MG63 (cell line): ENCODE results near the gene CYP39A1. TPM values are rescaled to one million over a fixed set of nuclear protein-coding genes. Genes with fewer than 3 reads are reported as not detected.

Experiments
- DNase-seq: peaks from one replicate; pipeline ENCODE4 v3.0.0-alpha.2; 2020
- H3K27me3 ChIP-seq: fragments of 250-450 bp; sonication (Bioruptor Pico); 2 replicates; pipeline ENCODE4 v1.5.1; 2020; ENCODE audit warnings: mild to moderate bottlenecking, moderate library complexity
- H3K36me3 ChIP-seq: fragments of 250-450 bp; sonication (Bioruptor Pico); 2 replicates; pipeline ENCODE4 v1.5.1; 2020; ENCODE audit warnings: mild to moderate bottlenecking, moderate library complexity
- H3K4me3 ChIP-seq: fragments of 250-450 bp; sonication (Bioruptor Pico); 2 replicates; pipeline ENCODE4 v1.5.1; 2020; ENCODE audit warnings: mild to moderate bottlenecking, moderate library complexity
- H3K9me3 ChIP-seq: fragments of 250-450 bp; sonication (Bioruptor Pico); 2 replicates; pipeline ENCODE4 v1.5.1; 2020; ENCODE audit warnings: mild to moderate bottlenecking, moderate library complexity
- total RNA-seq: library from RNA; depleted of rRNA; stranded (reverse); fragments of >200 nt; shearing (Covaris generic); gene quantifications from 2 replicates; pipeline ENCODE4 v1.2.3, GENCODE V29; 2014; ENCODE audit warnings: low replicate concordance; rRNA removed

CYP39A1 gene, protein sequence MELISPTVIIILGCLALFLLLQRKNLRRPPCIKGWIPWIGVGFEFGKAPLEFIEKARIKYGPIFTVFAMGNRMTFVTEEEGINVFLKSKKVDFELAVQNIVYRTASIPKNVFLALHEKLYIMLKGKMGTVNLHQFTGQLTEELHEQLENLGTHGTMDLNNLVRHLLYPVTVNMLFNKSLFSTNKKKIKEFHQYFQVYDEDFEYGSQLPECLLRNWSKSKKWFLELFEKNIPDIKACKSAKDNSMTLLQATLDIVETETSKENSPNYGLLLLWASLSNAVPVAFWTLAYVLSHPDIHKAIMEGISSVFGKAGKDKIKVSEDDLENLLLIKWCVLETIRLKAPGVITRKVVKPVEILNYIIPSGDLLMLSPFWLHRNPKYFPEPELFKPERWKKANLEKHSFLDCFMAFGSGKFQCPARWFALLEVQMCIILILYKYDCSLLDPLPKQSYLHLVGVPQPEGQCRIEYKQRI
- 0.10 TPM in 1 of 2 replicates, not detected in the other for total RNA-seq

DNA sequence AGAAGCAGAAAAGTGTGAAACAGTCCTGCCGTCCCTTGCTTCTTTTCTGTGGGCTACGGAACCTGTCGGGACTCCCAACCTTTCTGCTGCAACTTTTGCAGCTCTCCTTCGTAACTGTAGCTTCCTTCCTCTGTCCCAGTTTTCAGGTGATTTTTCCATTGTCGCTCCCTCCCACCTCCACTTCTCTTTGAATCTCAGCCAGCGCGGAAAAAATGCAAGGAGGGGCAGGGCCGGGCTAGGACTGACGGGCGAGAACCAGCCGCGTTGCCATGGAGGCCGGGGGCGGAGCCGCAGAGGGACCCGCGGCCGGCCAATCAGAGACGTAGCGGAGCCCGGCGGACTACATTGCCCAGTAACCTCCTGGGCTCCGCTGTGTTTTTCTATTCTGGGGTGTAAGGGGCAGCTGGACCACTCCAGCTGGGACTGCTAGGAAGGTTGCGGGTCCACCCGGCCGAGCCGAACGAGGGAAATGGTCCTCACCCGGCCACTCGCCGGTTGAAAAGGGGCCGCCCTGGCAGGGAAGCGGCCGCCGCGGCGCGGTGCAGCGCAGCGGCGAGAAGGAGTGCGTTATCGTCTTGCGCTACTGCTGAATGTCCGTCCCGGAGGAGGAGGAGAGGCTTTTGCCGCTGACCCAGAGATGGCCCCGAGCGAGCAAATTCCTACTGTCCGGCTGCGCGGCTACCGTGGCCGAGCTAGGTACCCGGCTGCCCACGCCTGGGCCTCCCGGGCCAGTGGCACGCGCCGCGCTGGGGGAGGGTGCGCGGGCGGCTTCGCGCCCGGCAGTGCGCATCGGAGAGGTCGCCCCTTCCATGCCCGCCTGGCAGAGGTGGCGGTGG, at the start of gene CYP39A1, which contains the start of gene SLC25A27:
Gene CYP39A1 (minus strand): TSS at position 216 of the 836 bp plus-strand sequence. CDS start 236 bp downstream, outside the sequence.
Gene SLC25A27 (plus strand): TSS at position 373 of the 836 bp plus-strand sequence. CDS start 218 bp downstream, at position 591.
- Histone ChIP-seq H3K27me3 (no peaks in the 10 kb centered on the region), H3K36me3 (no peaks in the 10 kb centered on the region), H3K9me3 (no peaks in the 10 kb centered on the region), H3K4me3 (peak within 1 kb of the TSS; percentile 86)
- DNase-seq, result peak; percentile 83

DNA sequence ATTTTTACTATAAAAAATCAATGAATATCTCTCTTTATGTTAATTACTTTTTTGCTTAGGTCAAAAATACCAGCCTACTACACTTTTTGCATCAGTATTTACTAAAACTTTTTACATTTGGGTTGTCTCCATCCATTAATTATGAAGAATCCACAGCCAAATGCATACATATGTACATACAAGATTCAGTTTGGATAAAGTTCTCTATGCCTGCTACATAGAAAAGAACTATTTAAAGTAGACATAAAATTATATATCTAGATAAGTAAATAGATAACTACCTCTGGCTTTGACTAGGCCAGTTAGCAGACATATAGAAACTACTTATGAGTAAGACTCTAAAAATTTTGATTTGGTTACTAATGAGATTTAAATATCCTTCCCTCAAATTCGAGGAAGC, 47.4 kb upstream of the CYP39A1 start:
- no peaks in the 10 kb centered on the region for H3K36me3 ChIP-seq
- peaks cover 5% of the 10 kb centered on the region; the same call in 1 of the 2 replicates for H3K27me3 ChIP-seq
- H3K9me3 ChIP-seq, result no peaks in the 10 kb centered on the region
- no peak overlapping the region for H3K4me3 ChIP-seq
- no peak for DNase-seq

GRCh38 chr6:46690911-46691451, 38.4 kb upstream of the CYP39A1 start:
- no peaks in the 10 kb centered on the region for H3K27me3 ChIP-seq
- DNase-seq, result no peak
- H3K9me3 ChIP-seq, result no peaks in the 10 kb centered on the region
- H3K4me3 ChIP-seq, result no peak overlapping the region
- no peaks in the 10 kb centered on the region for H3K36me3 ChIP-seq

DNA sequence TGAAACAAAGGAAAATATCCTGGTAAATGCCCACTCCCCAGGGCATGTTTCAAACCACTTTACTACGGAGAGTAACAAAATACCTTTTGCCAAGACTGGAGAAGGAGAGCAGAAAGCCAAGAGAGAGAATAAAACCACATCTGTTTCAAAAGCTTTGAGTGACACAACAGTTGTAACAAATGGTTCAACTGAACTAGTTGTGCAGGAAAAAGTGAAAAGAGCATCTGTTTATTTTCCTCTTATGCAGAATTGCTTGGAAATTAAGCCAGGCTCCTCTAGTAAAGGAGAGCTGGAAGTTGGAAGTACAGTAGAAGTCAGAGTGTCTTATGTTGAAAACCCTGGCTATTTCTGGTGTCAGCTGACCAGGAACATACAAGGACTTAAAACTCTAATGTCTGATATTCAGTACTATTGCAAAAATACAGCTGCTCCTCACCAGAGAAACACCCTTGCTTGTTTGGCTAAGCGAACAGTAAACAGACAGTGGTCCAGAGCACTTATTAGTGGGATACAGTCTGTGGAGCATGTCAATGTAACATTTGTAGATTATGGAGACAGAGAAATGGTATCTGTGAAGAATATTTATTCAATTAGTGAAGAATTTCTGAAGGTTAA, 37.6 kb upstream of the CYP39A1 start:
- no peak for DNase-seq

GRCh38 chr6:46689657-46690056, 37.0 kb upstream of the CYP39A1 start:
- Histone ChIP-seq H3K36me3 (no peaks in the 10 kb centered on the region), H3K4me3 (no peak overlapping the region), H3K27me3 (no peaks in the 10 kb centered on the region), H3K9me3 (no peaks in the 10 kb centered on the region)
- DNase-seq, result no peak

More for the DNA sequence above, 37.6 kb upstream of the CYP39A1 start:
- no peaks in the 10 kb centered on the region for H3K36me3 ChIP-seq
- H3K4me3 ChIP-seq, result no peak overlapping the region
- H3K9me3 ChIP-seq, result no peaks in the 10 kb centered on the region
- no peaks in the 10 kb centered on the region for H3K27me3 ChIP-seq

GRCh38 chr6:46688966-46689335, 36.3 kb upstream of the CYP39A1 start:
- H3K9me3 ChIP-seq, result no peaks in the 10 kb centered on the region
- H3K4me3 ChIP-seq, result no peak overlapping the region
- no peak for DNase-seq
- H3K27me3 ChIP-seq, result no peaks in the 10 kb centered on the region
- no peaks in the 10 kb centered on the region for H3K36me3 ChIP-seq

- Histone ChIP-seq H3K4me3 (no peak overlapping the region), H3K27me3 (no peaks in the 10 kb centered on the region), H3K36me3 (no peaks in the 10 kb centered on the region), H3K9me3 (no peaks in the 10 kb centered on the region)
- no peak for DNase-seq
These were observed 35.7 kb upstream of the CYP39A1 start for GRCh38 chr6:46688117-46688965.

DNA sequence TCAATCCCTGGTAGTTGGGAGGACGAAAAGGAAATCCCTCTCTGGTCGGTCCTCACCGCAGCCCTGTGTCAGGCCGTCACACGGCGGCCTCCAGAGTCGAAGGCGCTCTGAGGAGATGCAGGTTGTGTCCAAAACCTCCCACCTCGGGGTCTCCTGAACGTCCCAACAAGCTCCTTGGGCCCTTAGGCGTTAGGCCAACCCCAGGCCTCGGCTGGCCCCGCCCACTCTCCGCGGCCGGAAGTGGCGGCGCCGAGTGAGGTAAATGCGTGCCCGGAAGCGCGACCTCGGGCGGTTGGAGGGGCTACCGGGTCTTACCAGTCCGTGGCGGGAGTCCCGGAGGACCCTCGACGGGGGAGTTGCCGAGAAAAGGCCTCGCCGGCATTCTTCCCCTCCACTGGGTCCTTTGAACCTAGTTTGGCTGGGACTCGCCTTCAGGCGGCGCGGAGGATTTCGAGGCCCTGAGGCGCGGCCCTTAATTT, 35.0 kb upstream of the CYP39A1 start, which contains the start of gene TDRD6:
Gene TDRD6 (plus strand): TSS at position 267 of the 479 bp plus-strand sequence. CDS start 244 bp downstream, outside the sequence.
- no peak within 1 kb of the TSS for H3K4me3 ChIP-seq
- no peaks in the 10 kb centered on the region for H3K9me3 ChIP-seq
- DNase-seq, result no peak
- no peaks in the 10 kb centered on the region for H3K36me3 ChIP-seq
- no peaks in the 10 kb centered on the region for H3K27me3 ChIP-seq

DNA sequence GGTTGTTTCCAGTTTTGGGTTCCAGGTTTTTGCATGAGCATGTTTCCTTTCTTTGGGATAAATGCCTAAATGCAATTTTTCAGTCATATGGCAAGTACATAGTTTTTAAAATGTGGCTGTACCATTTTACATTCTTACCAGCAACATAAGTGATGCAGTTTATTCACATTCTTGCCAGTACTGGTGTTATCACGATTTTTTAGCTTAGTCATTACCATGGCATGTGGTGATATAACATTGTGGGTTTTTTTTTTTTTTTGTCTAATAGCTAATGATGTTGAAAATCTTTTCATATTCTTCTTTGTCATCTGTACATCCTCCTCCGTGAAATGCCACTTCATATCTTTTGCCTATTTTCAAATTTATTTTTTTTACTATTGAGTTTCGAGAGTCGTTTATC, 32.2 kb upstream of the CYP39A1 start:
- Histone ChIP-seq H3K27me3 (no peaks in the 10 kb centered on the region), H3K4me3 (no peak overlapping the region), H3K9me3 (no peaks in the 10 kb centered on the region), H3K36me3 (no peaks in the 10 kb centered on the region)
- DNase-seq, result no peak

- H3K4me3 ChIP-seq, result no peak overlapping the region
- DNase-seq, result no peak
- no peaks in the 10 kb centered on the region for H3K27me3 ChIP-seq
- no peaks in the 10 kb centered on the region for H3K9me3 ChIP-seq
- H3K36me3 ChIP-seq, result no peaks in the 10 kb centered on the region
These were observed 24.7 kb upstream of the CYP39A1 start for GRCh38 chr6:46677314-46677654.

DNA sequence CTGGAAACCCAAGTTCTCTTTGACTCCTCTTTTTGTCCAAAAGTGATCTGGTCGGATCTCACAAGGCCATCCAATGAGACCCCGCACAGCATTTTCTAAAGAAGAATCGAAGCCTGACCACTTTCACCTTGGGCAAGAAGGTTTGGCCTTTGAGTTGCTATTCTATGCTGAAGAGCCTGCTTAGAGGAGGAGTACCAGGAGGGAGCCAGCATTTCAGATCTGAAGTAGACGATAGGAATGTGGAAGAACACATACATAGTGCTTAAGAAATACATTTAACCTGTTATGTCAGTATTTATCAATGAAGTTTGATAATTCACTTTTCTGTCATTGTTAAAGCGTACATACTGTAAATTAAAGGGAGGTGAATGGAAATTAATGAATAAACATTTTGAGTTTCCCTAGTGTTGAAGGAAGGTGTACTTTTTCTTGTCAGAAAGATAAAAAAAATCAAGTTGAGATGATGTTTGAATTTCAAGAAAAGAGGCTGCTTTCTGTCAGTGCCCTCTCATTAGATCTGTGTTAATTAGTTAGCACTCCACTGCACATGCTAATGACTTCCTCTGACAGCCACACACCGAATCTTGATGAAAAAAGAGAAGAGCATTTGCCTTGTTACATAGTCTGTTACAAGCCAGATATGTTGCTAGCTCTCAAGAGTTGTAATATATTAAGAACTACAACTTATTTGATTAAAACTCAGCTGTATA, 24.1 kb upstream of the CYP39A1 start:
- Histone ChIP-seq H3K4me3 (no peak overlapping the region), H3K27me3 (no peaks in the 10 kb centered on the region)

GRCh38 chr6:46674410-46674809, 21.8 kb upstream of the CYP39A1 start:
- H3K36me3 ChIP-seq, result no peaks in the 10 kb centered on the region
- DNase-seq, result no peak
- H3K4me3 ChIP-seq, result no peak overlapping the region
- no peaks in the 10 kb centered on the region for H3K9me3 ChIP-seq
- no peaks in the 10 kb centered on the region for H3K27me3 ChIP-seq

More for the DNA sequence above, 24.1 kb upstream of the CYP39A1 start:
- no peak for DNase-seq
- no peaks in the 10 kb centered on the region for H3K36me3 ChIP-seq
- no peaks in the 10 kb centered on the region for H3K9me3 ChIP-seq

- no peaks in the 10 kb centered on the region for H3K36me3 ChIP-seq
- H3K4me3 ChIP-seq, result no peak overlapping the region
- no peaks in the 10 kb centered on the region for H3K9me3 ChIP-seq
- no peak for DNase-seq
- H3K27me3 ChIP-seq, result no peaks in the 10 kb centered on the region
These were observed 14.8 kb upstream of the CYP39A1 start for GRCh38 chr6:46667377-46667776.

GRCh38 chr6:46661483-46661882, 8.9 kb upstream of the CYP39A1 start:
- Histone ChIP-seq H3K4me3 (no peak overlapping the region), H3K27me3 (no peaks in the 10 kb centered on the region), H3K36me3 (no peaks in the 10 kb centered on the region), H3K9me3 (no peaks in the 10 kb centered on the region)
- DNase-seq, result no peak

DNA sequence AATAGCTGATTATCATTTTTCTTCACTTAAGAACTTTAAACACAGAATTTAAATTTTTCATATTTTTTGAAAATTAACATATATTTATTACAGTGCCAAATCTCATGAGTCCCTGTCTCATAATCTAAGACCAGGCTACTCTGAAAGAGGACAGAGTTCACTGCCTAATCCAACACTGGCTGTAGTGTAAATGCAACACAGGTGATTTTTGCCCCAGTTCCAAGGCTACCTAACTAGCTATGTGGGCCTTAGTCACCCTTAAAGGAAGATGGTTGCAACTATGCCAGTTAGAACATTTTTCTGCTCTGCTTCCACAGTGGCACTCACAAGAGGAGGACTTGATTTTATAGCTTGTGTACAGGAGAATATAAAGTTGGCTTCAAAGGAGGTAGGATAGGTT, 5.0 kb upstream of the CYP39A1 start:
- H3K27me3 ChIP-seq, result no peaks in the 10 kb centered on the region

More for the DNA sequence above, 5.0 kb upstream of the CYP39A1 start:
- Histone ChIP-seq H3K4me3 (no peak overlapping the region), H3K36me3 (no peaks in the 10 kb centered on the region), H3K9me3 (no peaks in the 10 kb centered on the region)
- no peak for DNase-seq
